ENCODE results near the gene CUTC.
"Not testable (repeated sequence)": the region's sequence is repeated elsewhere in the genome, so short reads cannot be mapped to it uniquely, and the experiment has no call there.

The CUTC gene

DNA sequence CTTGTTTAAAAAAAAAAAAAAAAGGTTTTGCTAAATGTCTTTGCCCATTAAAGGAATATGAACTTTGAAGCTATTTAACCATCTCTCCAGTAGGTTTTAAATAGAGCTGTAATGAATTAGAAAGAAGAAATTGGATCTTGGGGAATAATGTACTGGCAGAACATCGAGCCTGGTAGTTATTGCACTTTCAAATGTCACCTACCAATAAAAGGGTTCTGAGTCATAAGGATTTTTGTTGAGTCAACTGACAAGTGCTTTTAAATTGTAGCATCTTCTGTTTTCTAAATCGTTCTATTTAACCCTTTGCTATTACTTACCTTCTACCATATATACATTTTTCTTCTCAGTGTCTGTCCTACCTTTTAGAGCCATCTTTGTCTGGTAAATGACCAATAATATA lies 10.7 kb downstream of the CUTC start:
- no peak for DNase-seq (ENCODE audit: low read depth)

DNA sequence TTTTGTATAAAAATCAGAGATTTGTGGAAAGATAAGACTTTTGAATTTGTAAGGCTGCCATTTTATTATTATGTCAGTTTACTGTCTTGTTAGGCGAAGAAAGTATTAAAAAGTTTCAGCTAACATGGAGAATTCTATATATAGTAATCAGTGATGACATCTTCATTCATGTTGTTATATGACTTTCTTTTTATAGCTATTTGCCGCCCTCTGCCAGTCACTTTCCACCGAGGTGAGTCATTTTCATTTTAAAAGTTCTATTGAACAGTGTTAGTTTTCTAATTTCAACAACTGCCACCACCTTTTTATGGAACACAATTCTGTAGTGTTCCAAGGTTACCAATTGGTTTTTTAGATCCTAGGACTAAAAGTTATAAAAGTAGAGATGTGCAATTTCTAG lies 11.8 kb downstream of the CUTC start:
- no peak for DNase-seq (ENCODE audit: low read depth)

DNA sequence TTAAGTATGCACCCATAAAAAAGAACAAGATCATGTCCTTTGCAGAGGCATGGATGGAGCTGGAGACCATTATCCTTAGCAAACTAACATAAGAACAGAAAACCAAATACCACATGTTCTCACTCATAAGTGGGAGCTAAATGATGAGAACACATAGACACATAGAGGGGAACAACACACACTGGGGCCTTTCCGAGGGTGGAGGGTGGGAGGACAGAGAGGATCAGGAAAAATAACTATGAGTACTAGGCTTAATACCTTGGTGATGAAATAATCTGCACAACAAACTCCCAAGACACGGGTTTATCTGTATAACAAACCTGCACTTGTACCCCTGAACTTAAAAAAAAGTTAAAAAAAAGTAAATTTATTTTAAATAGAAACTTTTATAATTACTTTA lies 14.1 kb downstream of the CUTC start:
- not testable (repeated sequence) for DNase-seq (ENCODE audit: low read depth)

DNA sequence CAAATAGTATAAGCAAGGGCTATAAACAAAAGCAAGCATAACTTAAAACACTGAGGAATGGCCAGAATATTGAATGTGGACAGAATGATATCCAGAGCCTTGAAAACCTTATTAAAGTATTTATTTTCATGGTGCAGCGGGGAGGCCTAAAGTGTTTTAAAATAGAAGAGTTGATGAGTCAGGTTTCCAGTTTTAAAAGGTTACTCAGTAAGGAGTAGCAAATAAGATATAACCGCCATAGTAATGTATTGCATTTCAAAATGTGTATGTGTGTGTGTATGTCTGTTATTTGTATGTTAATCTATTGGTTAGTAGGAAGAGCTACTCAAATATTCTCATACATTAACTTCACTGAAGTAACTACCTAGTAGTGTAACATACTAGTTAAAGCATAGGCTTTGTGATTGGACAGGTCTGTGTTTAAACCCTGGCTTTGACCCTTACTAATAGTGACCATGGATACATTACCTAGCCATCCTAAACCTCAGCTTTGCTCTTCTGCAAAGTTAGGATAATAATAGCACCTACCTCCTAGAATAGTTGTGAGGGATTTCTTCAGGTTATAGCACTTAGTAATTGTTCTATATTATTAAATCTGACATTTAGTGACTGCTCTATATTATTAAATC lies 16.9 kb downstream of the CUTC start:
- no peak for DNase-seq (ENCODE audit: low read depth)

DNA sequence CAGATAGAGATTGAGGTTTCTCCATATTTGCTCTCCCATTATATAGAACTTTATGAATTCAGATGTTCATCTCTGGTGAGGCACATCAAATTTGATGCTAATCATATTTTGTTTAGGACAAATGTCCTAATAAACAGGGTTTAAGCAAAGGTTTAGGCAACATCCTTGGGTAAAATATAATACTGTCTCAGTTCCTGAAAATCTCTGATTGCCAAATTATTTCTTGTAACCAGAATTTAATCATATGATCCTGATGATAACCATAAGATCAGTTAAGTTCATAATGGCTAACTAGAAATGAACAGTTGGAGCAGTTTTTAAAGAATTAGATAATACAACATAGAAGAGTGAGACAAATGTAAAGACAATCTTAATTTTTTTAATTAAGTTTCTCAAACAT lies 18.6 kb downstream of the CUTC start:
- no peak for DNase-seq (ENCODE audit: low read depth)

DNA sequence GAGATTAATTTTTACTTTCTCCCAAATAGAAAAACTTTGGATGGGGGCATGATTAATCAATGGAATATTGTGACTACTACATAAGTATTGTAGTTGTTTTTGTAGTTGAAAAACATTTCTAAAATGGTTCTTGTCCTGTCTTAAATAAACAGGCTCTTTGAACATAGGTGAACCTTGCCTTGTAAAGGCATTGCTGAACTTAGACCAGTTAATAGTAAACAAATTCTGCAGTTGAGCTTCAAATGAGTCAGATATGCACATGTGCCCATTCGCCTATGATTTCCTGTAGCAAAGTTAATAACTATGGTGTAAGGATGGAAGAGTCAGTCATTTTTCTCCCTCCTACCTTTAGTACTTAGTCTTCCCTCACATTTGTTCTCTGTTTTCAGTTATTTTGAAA lies 22.6 kb downstream of the CUTC start:
- no peak for DNase-seq (ENCODE audit: low read depth)

DNA sequence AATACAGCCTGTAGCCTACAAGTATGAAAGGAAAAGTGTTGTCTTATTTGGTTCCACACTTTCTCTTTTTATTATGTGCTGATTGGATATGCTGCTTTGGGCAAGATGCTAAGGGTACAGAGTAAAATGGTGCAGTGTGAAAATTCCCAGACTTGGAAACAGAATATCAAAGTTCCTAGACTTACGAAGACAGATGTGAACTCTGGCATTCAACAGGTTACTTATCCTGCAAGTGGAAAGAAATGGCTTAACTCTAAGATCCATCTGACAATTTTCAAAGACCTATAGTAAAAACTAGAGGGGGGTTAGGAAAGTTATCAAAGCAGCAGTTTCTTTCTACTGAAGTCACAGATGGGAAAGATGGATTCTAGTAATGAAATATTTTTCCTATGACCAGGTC lies 24.1 kb downstream of the CUTC start:
- no peak for DNase-seq (ENCODE audit: low read depth)

DNA sequence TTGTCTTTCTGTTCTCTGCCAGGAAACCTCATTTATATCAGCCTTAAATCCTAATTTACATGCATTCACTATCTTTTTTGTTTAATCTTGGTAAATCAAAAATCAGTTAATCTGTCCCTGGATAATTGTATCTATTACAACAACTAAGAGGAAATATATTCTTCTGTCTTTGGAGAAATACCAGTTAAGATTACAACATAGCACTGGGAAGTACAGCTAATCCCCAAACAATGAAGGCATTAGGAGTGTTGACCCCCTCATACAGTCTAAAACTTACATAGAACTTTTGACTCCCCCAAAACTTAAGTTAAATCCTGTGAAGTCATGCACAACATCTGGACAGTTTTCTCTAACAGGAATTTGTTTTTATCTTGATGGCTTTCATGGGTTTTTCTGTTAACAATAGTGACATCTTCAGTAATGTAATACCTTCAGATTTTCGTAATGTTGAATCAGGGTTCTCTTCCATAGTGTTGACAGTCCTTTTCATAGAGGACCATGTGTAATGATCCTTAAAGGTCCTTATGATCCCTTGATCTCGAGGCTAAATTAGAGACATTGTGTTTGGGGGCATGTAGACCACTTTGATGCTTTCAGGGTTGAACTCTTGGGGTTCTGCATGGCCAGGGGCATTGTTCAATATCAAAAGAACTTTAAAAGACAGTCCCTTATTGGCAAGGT lies 26.3 kb downstream of the CUTC start:
- DNase-seq (ENCODE audit: low read depth), result no peak

DNA sequence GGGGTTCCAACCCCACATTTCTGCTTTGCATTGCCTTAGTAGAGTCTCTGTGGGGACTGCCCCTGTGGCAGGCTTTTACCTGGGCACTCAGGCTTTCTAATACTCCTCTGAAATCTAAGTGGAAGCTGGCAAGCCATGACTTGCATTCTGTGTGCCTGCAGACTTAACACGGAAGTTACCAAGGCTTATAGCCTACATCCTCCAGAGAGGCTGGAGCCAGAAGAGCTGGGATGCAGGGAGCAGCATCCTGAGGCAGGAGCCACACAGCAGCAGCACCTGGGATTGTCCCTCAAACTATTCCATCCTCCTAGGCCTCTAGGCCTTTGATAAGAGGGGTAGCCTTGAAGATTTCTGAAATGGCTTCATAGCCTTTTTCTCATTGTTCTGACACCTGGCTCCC lies 28.3 kb downstream of the CUTC start:
- no peak for DNase-seq (ENCODE audit: low read depth)

DNA sequence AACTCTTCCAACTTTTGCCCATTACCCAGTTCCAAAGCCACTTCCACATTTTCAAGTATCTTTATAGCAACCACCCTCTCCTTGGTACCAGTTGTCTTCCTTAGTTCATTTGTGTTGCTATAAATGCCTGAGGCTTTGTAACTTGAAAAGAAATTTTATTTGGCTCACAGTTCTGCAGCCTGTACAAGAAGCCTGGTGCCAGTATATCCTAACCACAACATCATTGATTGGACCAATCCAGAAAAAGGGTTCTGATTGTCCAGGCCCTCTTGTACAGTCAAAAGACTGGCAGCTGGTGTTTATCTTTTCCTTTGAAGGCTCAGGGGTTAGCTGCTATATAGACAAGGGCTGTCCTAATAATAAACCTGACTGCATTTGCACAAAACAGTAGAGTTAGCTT lies 29.3 kb downstream of the CUTC start:
- DNase-seq (ENCODE audit: low read depth), result no peak

DNA sequence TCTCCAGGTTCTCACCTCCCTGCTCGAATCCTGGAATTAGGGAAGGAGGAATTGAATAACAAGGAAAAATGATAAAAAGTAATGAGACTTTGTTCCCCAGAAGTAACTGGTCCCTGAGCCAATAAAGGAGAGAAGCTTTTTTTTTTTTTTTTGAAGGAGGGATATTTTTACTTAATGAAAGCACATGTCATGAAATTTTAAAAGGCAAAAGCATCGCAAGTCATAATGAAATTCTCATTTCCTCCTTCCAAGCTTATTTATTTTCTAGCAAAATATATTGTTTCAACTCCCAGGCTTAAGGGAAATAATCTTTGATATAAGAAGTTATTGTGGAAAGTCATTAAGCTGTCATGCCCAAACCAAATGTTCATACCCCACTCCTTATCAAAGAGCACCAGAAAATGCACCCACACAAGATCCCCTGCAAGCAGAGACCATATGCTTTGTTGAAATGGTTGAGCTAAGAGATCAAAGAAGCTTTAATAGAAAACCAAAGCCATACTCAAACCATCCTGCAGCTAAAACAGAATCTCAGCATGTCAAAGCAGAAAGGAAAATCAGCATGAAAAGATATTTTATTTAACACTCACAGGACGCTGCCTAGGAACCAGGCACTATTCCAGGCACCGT lies 33.8 kb downstream of the CUTC start:
- no peak for DNase-seq (ENCODE audit: low read depth)

DNA sequence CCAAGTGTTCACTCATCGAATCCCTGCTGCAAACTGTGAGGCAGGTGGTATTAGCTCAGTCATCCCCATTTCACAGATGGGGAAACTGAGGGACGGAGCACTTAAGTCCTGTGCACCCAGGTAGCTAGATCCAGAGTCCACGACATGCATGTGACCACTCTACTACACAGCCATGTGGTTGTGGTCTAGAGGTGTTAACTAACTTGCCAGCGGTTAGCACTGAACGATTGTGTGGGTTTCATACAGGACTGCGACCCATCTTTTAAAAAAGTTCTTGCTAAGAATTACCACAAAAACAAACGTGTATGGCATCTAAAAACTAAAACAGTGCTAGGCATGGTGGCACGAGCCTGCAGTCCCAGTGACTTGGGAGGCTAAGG lies 34.3 kb downstream of the CUTC start:
- no peak for DNase-seq (ENCODE audit: low read depth)

DNA sequence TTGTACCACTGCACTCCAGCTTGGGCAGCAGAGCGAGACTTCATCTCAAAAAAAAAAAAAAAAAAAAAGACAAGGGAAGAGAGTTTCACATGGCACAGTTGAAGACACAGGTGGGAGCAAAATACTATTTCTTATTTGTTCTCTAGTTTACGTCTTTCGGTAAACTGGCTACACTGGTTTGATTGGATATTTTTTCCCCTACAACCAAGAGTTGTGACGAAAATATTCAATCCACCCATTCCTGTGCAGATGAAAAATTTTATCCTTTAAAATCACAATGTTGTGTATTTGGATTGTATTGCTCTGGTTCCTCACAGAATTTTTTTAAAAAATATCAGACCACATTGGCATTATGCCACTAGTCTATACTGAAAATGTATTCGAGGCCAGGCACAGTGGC lies 35.9 kb downstream of the CUTC start:
- DNase-seq (ENCODE audit: low read depth), result no peak

DNA sequence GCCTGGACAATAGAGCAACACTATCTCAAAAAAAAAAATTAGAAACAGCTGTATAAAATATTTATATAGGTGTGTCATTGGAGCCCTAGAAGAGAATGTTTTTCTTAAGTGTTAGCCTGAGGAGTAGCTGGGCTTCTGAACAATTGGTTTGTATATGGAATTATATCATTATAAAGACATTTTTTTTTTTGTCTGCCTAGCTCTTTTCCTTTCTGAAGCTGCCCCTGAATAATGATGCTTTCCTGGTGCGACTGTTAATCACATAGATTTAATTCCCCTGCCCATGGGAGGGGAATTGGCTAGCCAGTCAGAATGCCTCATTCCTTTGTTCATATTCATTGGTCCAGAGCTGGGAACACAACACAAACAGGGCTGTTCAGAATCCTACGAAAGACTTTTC lies 36.5 kb downstream of the CUTC start:
- no peak for DNase-seq (ENCODE audit: low read depth)

DNA sequence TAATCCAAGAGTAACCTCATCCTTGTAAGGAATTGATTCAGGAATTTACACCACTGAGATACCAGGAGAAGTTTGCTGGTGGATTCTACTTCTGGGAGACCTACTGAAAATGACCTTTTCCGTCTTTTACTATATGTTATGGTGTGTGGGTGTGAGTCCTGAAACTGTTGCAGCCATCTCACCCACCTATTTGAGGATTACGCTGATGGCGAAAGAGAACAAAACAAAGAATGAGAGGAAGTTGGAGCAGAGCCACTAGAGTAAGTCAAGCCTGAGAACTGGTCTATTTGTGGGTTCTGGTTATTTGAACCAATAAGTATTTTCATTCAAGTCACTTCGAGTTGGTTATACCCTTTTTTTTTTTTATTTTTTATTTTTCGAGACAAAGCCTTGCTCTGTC lies 37.7 kb downstream of the CUTC start:
- no peak for DNase-seq (ENCODE audit: low read depth)

DNA sequence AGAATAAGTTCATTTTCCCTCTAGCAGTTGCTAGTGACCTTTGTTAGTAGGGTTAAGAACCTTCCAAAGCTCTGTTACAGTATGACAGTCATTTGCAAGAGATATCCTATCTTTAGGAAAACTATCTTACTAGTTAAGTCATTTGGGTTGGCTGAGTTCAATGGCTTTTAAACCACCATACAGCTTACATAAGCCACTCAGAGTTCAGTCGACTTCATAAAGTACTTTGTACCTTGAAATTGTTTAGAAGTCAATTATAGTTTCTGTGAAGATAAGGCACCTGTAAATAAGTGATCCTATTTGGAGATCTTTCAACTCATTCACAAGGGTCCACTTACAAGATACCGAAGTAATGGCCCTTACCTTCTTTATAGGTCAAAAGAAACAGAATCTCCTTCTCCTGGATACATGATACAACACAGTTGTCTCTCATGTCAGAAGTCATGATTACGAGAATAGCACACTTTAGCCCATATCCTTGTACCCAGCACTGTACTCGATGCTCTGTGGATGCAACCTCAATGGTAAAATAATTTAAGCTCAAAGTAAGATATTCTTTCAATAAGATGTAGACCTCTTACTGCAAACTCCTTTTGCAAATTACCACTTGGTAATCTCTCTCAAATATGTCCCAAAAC lies 38.5 kb downstream of the CUTC start:
- no peak for DNase-seq (ENCODE audit: low read depth)

DNA sequence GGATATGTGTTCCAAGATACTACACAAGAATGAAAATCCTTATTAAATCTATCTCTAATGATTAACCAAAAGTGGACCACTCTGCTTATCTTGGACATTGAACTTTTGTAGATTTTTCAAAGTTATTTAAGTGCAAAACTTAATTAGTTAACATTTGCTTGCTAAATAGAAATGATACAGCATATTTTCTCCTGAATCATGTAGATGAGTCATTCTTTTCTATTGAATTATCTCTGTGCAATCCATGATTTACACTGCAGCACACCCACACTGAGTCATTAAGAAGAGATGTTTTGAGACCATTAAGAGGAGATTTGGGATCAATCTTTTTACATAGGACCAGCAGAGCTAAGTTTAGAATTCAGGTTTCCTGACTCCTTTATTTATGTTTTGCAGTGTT lies 43.8 kb downstream of the CUTC start:
- peak; percentile 77 for DNase-seq (ENCODE audit: low read depth)

DNA sequence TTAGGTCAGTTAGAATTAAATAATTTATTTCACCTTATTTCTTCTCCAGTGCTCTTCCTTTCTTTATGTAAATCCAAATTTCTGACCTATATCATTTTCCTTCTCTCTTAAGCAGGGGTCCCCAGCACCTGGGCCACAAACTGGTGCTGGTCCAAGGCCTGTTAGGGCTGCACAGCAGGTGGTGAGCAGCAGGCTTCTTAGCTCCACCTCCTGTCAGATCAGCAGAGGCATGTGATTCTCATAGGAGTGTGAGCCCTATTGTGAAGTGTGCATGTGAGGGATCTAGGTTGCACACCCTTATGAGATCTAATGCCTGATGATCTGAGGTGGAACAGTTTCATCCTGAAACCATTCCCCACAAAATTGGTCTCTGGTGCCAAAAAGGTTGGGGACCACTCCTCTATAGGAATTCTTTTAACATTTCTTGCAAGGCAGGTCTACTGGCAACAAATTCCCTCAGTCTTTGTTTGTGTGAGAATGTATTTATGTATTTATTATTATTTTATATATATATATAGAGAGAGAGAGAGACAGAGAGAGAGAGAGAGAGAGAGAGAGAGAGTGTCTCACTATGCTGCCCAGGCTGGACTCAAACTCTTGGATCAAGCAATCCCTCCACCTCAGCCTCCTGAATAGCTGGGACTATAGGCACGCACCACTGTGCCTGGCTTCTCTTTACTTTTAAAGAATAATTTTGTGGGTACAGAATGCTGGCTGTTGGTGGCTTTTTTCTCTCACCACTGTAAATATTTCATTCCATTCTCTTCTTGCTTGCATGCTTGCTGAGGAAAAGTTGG lies 46.1 kb downstream of the CUTC start:
- no peak for DNase-seq (ENCODE audit: low read depth)

DNA sequence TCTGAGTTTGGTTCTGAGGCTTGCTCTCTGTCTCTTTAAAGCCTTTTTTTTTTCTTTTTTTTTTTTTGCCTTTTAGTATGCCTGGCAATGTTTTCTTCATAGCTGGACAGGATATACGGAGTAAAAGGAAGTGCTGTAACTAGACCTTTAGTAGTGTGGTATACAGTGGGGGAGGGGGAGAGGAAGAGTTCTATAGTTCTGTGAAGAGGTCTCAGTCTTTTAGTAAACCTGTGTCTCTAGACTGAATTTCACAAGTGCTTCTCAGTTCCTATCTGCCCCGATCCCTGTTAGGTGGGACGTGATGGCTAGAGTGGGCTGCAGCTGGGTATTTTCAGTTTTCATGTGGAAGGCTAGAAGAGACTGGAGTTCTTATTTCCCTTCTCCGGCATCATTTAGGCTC lies 47.3 kb downstream of the CUTC start:
- DNase-seq (ENCODE audit: low read depth), result no peak

DNA sequence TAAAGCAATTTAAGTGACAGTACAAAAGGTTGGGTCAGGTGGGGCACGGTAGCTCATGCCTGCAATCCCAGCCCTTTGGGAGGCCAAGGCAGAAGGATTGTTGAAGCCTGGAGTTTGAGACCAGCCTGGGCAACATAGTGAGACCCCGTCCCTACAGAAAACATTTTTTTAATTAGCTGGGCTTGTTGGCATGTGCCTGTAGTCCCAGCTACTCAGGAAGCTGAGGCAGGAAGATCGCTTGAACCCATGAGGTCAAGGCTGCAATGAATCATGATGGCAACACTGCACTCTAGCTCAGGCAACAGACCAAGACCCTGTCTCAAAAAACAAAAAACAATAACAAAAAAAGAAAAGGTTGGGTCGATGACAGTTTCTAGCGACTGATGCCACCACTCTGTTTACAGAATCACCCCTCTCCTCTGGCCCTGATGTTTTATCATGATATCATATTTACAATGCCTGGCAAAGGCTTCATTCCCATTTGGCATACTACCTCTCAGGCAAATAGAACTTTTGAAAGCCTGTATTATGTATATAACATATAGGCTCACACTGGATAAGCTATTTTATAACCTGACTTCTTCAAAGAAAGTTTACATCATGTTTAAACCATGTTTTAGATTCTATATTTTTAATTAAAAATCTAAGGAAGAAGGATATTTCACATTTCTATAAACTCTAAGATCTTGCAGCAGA lies 49.8 kb downstream of the CUTC start:
- DNase-seq (ENCODE audit: low read depth), result no peak

DNA sequence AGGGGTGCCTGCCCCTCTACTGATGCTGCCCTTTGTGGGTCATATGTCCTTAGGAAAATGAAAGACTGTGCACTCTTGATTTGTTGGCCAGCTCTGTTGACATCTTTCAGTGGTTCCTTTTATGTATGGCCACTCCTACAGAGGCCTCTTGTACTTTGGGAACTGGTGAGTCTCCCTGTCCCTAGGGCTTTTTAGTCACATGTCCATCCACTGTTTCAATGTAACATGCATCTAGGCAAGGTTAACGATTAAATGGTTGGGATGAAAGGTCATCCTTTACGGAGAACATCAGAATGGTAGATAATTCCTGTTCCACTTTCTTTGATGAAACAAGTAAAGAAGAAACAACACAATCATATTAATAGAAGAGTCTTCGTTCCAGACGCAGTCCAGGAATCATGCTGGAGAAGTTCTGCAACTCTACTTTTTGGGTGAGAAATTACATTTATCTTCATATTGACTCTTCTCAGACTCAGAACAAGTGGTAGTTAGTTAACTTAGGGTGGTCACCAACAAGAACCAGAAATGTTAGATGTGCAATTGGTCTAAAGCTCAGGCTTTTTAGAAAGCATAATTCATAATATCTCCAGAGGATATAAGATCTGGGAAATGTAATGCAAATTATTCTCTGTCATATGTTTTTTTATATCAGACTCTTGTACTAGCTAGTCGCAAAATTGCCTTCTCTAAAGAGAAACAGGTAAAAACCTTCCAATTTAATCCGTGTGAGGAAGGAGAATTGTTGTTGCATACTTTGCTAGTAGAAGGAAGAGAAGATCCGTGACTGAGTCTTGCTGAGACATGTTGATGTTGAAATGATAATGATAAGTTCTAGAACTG lies 50.6 kb downstream of the CUTC start, which contains the start of gene ABCC2:
Gene ABCC2 (plus strand): TSS at position 194 of the 840 bp plus-strand sequence. CDS start 205 bp downstream, at position 399.
- DNase-seq (ENCODE audit: low read depth), result no peak

All from GM04504 (cell line).